HG03571 (cell line): ENCODE data around the gene DLG5.

Source experiments
- ATAC-seq: cut with Tn5 transposase; IDR thresholded peaks from one replicate; pipeline ENCODE4 v1.9.1; 2021; ENCODE audit not compliant: unreplicated experiment

DLG5 gene

DNA sequence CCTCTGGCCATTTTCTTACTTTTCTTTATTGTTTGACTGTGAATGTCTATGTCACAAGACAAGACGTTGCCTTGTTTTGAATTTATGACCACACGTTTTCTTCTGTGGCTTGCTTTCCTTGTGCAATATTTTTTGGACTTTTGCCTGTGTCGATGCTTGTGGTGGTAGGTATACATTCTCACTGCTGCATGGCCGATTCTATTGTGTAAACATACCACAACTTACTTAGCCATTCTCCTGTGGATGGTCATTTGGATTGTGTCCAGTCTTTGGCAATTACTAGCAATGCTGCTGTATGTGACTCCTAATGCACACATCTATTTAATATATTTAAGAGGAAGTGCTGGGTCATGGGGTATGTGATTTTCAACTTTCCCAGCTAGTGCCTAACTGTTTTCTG lies 18.0 kb upstream of the DLG5 start:
- ATAC-seq = no peak

- ATAC-seq = no peak
Observed at GRCh38 chr10:77943121-77943901, 16.8 kb upstream of the DLG5 start.

DNA sequence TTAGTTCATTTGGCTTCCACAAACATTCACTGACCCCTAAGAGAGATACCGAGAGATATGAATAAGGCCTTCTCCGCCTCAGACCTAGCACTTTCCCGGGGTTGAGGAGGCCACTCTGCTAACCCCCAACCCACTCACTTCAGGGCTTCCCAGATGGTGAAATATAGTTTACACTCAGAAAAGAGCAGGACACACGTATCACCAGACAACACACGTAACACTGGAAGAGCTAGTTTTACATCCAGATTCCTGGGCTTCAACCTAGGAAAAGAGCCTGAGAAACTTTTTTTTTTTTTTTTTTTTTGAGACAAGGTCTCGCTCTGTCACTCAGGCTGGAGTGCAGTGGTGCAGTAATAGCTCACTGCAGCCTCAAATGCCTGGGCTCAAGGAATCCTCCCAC lies 15.2 kb upstream of the DLG5 start:
- no peak for ATAC-seq

DNA sequence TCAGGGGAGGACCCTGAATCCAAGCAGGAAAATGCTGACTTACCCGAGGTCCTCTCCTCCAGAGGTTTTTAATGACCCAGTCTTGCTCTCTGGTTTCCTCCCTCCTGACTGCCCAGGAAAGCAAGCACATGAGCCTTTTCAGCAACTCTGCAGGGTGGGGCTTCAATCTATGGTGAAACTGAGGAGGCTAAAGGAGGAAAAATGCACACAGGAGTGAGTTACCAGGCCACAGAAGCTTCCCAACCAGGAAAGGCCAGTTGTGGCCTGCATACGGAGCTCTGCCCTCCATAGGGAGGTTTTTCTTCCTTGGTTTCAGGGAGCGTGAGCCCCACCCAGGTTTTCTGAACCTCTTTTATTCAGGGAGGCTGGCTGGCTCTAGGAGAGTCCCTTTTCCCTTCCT lies 14.1 kb upstream of the DLG5 start:
- no peak for ATAC-seq

DNA sequence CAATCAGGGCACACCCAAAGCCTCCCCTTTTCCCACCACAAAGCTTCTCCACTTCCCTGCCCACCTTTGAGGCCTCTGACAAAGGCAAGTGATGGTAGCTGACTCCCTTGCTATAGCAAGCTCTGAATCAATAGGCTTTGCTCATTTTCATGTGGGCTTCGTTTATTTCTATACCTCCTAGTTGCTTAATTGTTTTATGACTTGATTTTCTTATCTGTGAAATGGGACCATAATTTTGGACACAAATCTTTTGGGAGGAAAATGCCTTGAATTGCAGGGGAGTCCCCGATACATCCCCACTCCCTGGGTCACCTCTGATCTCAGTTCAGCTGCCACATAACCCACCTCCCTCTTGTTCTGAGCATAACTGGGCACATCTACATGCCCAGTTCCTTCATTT lies 13.7 kb upstream of the DLG5 start:
- no peak for ATAC-seq

GRCh38 chr10:77939561-77940001 lies 13.0 kb upstream of the DLG5 start:
- ATAC-seq = no peak

GRCh38 chr10:77936697-77937567 lies 10.4 kb upstream of the DLG5 start:
- no peak for ATAC-seq

GRCh38 chr10:77932016-77932715 lies 5.6 kb upstream of the DLG5 start:
- no peak for ATAC-seq

GRCh38 chr10:77927402-77928246 lies 1.1 kb upstream of the DLG5 start:
- ATAC-seq = no peak

GRCh38 chr10:77925795-77926565 lies 575 bp downstream of the DLG5 start:
- no peak for ATAC-seq

- ATAC-seq = no peak
Observed at GRCh38 chr10:77925410-77925794, 1.2 kb downstream of the DLG5 start.

- no peak for ATAC-seq
Observed at GRCh38 chr10:77922566-77923179, 3.9 kb downstream of the DLG5 start.

DNA sequence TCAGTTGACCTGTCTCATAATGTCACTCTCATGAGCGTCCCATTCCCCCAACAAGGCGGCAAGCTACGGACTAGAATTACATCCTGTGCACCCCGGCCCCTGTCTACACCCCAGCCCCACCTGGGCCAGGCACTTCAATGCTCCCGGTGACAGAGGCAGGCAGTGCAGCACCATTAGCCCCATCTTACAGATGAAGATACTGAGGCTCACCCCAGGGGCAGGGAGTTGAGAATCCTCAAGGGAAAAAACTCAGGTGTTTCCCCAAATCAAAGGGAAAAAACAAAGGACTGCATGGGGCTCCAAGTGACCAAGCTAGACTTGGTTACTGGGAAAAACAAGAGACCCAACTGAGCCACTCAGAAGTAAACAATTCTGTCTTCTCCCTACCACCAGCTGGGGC lies 4.5 kb downstream of the DLG5 start:
- ATAC-seq = no peak

DNA sequence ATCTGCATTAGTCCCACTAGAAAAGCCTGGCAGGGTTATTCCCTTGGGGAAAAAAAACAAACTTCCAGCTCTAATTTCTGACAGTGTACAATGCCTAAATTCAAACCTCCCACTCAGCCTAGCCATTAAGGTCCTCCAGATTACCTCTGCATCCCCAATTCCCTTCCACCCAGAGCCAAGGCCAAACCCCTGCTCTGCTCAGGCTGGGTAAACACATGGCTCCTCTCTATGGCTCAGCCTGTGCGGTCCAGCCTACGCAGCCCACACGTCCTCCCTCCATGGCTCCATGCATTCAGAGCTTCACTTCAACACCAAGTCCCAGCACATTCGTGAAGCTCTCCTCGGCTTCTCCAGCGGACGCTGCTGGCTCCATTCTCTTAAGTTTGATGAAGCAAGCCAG lies 5.2 kb downstream of the DLG5 start:
- ATAC-seq = no peak

DNA sequence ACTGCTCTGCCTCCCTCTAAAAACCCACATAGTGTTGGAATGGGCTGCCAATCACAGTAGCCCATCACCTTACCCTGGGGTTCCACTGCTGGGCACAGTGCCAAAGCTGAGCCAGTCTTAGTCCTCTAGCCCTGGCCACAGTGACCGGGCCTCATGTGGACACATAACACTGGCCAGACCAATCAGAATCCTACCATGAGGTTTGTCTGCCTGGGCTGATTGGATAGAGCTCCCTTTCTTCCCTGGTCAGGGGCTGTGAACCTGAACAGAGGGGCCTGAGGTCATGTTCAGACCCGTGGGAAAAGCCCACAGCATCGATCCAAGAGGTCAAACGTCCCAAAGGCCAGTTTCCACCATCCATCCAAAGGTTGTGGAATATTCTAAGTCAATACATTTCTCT lies 6.1 kb downstream of the DLG5 start:
- ATAC-seq = no peak

- ATAC-seq = no peak
Observed at GRCh38 chr10:77919713-77920108, 6.8 kb downstream of the DLG5 start.

GRCh38 chr10:77915319-77916105 lies 11.0 kb downstream of the DLG5 start:
- ATAC-seq = no peak

- ATAC-seq = no peak
Observed at GRCh38 chr10:77913090-77913489, 13.5 kb downstream of the DLG5 start.

DNA sequence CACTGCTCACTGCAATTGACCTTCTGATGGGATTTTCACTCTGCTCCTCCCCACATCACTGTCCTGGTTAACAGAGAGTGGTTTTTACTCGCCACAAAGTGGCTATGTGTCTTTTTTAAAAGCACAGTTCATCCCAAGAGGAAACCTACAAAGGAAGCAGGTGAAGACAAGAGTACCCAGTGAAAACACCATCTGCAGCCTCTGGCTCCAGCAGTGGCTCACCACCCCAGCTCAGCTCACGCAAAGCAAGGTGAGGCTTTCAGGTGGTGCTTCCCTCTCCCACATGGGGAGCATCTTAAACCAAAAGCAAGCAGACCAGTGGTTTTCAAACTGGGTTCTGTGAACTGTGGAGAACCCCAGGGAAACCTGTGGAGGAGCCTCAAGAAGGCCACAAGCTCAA lies 14.0 kb downstream of the DLG5 start:
- no peak for ATAC-seq
